ENCODE measurements around the gene CHCHD10. TPM values are rescaled to one million over a fixed set of nuclear protein-coding genes. Genes with fewer than 3 reads are reported as not detected.

The CHCHD10 gene
- total RNA-seq, result 100 to 1,000 TPM in 1 of 2 donors, 10 to 100 TPM in 1; 16.6 to 128 TPM
- polyA plus RNA-seq, result 100 to 1,000 TPM in 1 of 2 donors, 10 to 100 TPM in 1; 37.2 to 174 TPM
- long read RNA-seq, donor 1, transcript CHCHD10-202 (4 exons, 1,171 nt), result major isoform, 25 of 26 reads
- long read RNA-seq, donor 1, partial matches to known transcripts, result 0 of 26 reads
- long read RNA-seq, donor 1, other reads (novel, unspliced or antisense), result 0 of 26 reads
- long read RNA-seq, donor 2, transcript CHCHD10-202 (4 exons, 1,171 nt), result major isoform, 10 of 10 reads
- long read RNA-seq, donor 2, partial matches to known transcripts, result 0 of 10 reads
- long read RNA-seq, donor 2, other reads (novel, unspliced or antisense), result 0 of 10 reads
- long read RNA-seq, donor 3, transcript CHCHD10-202 (4 exons, 1,171 nt), result major isoform, 13 of 13 reads
- long read RNA-seq, donor 3, partial matches to known transcripts, result 0 of 13 reads
- long read RNA-seq, donor 3, other reads (novel, unspliced or antisense), result 0 of 13 reads
- long read RNA-seq, donor 4, transcript CHCHD10-205 (2 exons, 490 nt), result minor isoform, 5 of 16 reads
- long read RNA-seq, donor 4, transcript CHCHD10-202 (4 exons, 1,171 nt), result major isoform, 11 of 16 reads
- long read RNA-seq, donor 4, partial matches to known transcripts, result 0 of 16 reads
- long read RNA-seq, donor 4, other reads (novel, unspliced or antisense), result 0 of 16 reads
- long read RNA-seq, donor 5, transcript CHCHD10-202 (4 exons, 1,171 nt), result major isoform, 20 of 25 reads
- long read RNA-seq, donor 5, partial matches to known transcripts, result 0 of 25 reads
- long read RNA-seq, donor 5, other reads (novel, unspliced or antisense), result 0 of 25 reads

DNA sequence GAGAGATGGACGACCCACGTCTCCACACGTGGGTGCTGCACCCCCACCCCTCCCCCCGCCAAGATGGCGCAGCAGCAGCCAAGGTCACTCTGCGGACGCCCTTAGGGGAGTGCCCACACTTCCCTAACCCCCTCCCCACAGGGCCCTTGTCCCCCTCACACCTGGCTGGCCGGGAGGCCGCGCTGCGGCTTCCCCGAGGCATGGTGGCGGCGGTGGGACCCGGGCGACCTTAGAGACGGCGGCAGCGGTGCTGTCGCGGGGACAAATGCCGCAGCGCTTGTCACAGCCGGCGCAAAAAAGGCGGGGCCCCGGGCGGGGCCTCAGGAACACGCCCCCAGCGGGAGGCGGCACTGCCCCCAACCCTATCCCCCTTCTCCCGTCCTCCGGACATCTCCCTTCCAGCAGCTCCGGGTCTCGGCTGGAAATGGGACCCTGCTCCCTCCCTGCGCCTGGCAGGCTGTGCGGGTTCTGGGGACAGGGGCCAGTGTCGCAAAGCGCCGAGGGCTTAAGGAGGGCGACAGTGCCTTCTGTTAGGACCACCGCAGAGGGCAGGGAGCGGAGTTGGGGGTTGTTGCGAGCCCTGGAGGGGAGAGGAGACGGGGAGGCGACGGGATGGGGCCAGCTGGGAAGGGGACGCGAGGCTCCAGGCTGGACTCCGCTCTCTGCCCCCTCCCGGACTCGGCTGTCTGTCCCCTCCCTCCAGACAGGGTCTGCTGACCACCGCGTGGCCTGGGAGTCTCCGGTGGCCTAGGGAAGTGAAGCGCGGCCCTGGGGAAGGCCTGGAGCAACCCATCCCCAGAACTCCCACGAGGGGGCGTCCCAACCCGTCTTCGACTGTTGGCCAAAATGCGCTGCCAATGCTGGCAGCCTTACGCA, at the start of gene CHCHD10:
TSS of gene CHCHD10 (minus strand) at position 300 of the 876 bp plus-strand sequence. CDS start at position 202, 98 bp downstream.
- 0 to 1% methylated on average over 62 to 63 of the region's 63 CpGs for WGBS, 2 donors
- DNase-seq, result peak; percentile 86 to 91 (median 89)
- Histone ChIP-seq H3K9me3 (ENCODE audit: control insufficient read depth in 4 of 4, insufficient read depth in 3 of 4, low read length in 3 of 4) (no peaks in the 10 kb centered on the region), H3K9ac (ENCODE audit: insufficient read depth in 1 of 2, low read length in 2 of 2) (peak within 1 kb of the TSS; percentile 3 to 49), H3K4me3 (peak within 1 kb of the TSS; percentile 65), H3K4me1 (ENCODE audit: control insufficient read depth in 5 of 5, insufficient read depth in 5 of 5, low read length in 5 of 5) (peaks cover 0 to 26% (median 11%) of the 10 kb centered on the region in 5 donors), H3K27ac (ENCODE audit: low read depth in 1 of 2, low read length in 1 of 2) (peak within 1 kb of the TSS; percentile 78 to 89), H3K36me3 (ENCODE audit: control insufficient read depth in 4 of 4, insufficient read depth in 4 of 4, low read length in 4 of 4) (peaks cover 0 to 3% (median 0%) of the 10 kb centered on the region in 4 donors), H3K27me3 (ENCODE audit: control insufficient read depth in 3 of 3, insufficient read depth in 3 of 3, low read length in 2 of 3) (no peaks in the 10 kb centered on the region)
- peak; percentile 81 for ATAC-seq (ENCODE audit: insufficient read depth, low FRiP score)
- TF ChIP-seq, protein P1, sequence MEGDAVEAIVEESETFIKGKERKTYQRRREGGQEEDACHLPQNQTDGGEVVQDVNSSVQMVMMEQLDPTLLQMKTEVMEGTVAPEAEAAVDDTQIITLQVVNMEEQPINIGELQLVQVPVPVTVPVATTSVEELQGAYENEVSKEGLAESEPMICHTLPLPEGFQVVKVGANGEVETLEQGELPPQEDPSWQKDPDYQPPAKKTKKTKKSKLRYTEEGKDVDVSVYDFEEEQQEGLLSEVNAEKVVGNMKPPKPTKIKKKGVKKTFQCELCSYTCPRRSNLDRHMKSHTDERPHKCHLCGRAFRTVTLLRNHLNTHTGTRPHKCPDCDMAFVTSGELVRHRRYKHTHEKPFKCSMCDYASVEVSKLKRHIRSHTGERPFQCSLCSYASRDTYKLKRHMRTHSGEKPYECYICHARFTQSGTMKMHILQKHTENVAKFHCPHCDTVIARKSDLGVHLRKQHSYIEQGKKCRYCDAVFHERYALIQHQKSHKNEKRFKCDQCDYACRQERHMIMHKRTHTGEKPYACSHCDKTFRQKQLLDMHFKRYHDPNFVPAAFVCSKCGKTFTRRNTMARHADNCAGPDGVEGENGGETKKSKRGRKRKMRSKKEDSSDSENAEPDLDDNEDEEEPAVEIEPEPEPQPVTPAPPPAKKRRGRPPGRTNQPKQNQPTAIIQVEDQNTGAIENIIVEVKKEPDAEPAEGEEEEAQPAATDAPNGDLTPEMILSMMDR (IDR thresholded peaks at IDR 0.05; ENCODE audit: control extremely low read depth, extremely low read depth), result peak; percentile 36

DNA sequence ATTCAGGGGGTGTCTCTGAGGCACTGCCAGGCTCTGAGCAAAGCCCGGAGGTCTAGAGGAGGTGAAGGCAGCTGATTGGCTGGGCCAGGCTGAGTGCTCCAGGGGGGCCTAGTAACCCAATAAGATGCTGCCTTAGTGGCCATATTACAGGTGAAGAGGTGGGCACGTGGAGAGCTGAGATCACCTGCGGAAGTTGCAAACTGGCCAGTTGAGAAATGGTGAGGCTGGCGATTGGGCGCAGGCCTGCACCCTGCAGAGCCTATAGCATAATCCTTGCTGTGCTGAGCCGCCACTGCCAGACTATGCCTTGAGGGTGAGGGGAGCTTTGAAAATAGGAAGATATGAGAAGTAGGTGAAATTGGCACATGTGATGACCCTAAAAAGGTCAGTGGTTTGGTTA, 49.4 kb upstream of the CHCHD10 start:
- ATAC-seq (ENCODE audit: insufficient read depth, low FRiP score) (no peak), DNase-seq (no peak)
- no peak overlapping the region for H3K9ac ChIP-seq (ENCODE audit: insufficient read depth in 1 of 2, low read length in 2 of 2)
- peaks cover 14 to 51% (median 36%) of the 10 kb centered on the region in 4 donors for H3K36me3 ChIP-seq (ENCODE audit: control insufficient read depth in 4 of 4, insufficient read depth in 4 of 4, low read length in 4 of 4)
- no peaks in the 10 kb centered on the region for H3K9me3 ChIP-seq (ENCODE audit: control insufficient read depth in 4 of 4, insufficient read depth in 3 of 4, low read length in 3 of 4)
- no peak overlapping the region for H3K27ac ChIP-seq (ENCODE audit: low read depth in 1 of 2, low read length in 1 of 2)
- WGBS, 2 donors, result 96 to 98% methylated on average over 6 of the region's 6 CpGs
- TF ChIP-seq, protein P1 (IDR thresholded peaks at IDR 0.05; ENCODE audit: control extremely low read depth, extremely low read depth), result no peak
- no peak overlapping the region for H3K4me3 ChIP-seq
- H3K4me1 ChIP-seq (ENCODE audit: control insufficient read depth in 5 of 5, insufficient read depth in 5 of 5, low read length in 5 of 5), result no peaks in the 10 kb centered on the region
- no peaks in the 10 kb centered on the region for H3K27me3 ChIP-seq (ENCODE audit: control insufficient read depth in 3 of 3, insufficient read depth in 3 of 3, low read length in 2 of 3)

DNA sequence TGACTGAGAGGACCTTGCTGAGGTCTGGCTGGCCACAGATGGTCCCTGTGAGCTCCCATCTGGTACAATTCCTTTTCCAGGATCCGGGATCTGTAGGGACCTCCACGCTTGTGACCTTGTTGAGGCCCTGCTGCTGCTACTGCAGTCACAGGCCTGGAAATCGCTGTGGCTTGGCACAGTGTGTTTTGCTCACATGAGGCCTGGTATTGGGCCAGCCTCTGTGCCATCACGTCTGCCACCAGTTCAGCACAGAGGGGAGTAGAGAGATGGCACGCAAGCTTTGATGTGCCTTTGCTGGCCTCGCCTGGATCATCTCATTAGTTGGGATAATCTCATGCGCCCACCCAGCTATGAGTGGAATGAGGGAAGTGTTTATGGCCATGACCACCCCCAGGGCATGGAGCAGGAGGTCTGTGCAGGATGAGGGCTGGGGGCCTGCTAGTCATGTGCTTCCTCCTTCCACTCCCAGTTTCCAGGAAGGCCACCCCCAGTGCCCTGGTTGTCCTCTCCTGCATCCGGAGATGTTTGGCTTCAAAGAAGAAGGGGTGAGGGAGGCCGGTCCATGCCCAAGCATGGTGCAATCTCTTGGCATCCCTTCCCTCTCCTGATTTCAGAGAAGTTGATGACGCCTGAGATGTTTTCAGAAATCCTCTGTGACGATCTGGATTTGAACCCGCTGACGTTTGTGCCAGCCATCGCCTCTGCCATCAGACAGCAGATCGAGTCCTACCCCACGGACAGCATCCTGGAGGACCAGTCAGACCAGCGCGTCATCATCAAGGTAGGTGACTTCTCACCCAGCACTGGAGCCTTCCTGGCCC, 48.6 kb upstream of the CHCHD10 start:
- Histone ChIP-seq H3K4me3 (no peak overlapping the region), H3K4me1 (ENCODE audit: control insufficient read depth in 5 of 5, insufficient read depth in 5 of 5, low read length in 5 of 5) (no peaks in the 10 kb centered on the region), H3K9ac (ENCODE audit: insufficient read depth in 1 of 2, low read length in 2 of 2) (no peak overlapping the region), H3K9me3 (ENCODE audit: control insufficient read depth in 4 of 4, insufficient read depth in 3 of 4, low read length in 3 of 4) (no peaks in the 10 kb centered on the region), H3K27me3 (ENCODE audit: control insufficient read depth in 3 of 3, insufficient read depth in 3 of 3, low read length in 2 of 3) (no peaks in the 10 kb centered on the region), H3K27ac (ENCODE audit: low read depth in 1 of 2, low read length in 1 of 2) (peak overlapping the region in 1 of 2 donors; percentile 87), H3K36me3 (ENCODE audit: control insufficient read depth in 4 of 4, insufficient read depth in 4 of 4, low read length in 4 of 4) (peaks cover 14 to 48% (median 33%) of the 10 kb centered on the region in 4 donors)
- ATAC-seq (ENCODE audit: insufficient read depth, low FRiP score), result no peak
- 90 to 91% methylated on average over 18 of the region's 18 CpGs for WGBS, 2 donors
- DNase-seq, result no peak
- TF ChIP-seq, protein P1 (IDR thresholded peaks at IDR 0.05; ENCODE audit: control extremely low read depth, extremely low read depth), result no peak

All from lung (tissue), 16 donors.